ENCODE measurements around the gene TFCP2. TPM values are rescaled to one million over a fixed set of nuclear protein-coding genes. Genes with fewer than 3 reads are reported as not detected.

TFCP2 gene
- polyA plus RNA-seq, 3 donors = 7.1 to 25.4 (median 14.2) TPM

GRCh38 chr12:51200806-51201205 is 27.9 kb upstream of the TFCP2 start:
- no peak overlapping the region for H3K27ac ChIP-seq (ENCODE audit: low read depth in 1 of 2, low read length in 2 of 2)
- no peaks in the 10 kb centered on the region for H4K20me1 ChIP-seq (ENCODE audit: insufficient read depth, low read length)
- no peak overlapping the region for H3K4me3 Mint-ChIP-seq
- H3K79me2 ChIP-seq (ENCODE audit: insufficient read depth, low read length) = no peaks in the 10 kb centered on the region
- no peak for TF ChIP-seq CTCF (IDR thresholded peaks at IDR 0.05)
- H3K27me3 ChIP-seq (ENCODE audit: control insufficient read depth in 2 of 2, insufficient read depth in 2 of 2, low read length in 2 of 2) = no peaks in the 10 kb centered on the region
- H3K27me3 Mint-ChIP-seq (ENCODE audit: low read depth in 3 of 3) = peaks cover 0 to 1% (median 1%) of the 10 kb centered on the region in 3 donors
- DNase-seq = no peak
- WGBS (ENCODE audit: insufficient coverage) = 95% methylated on average over 7 of the region's 9 CpGs
- no peak overlapping the region for H3K4me3 ChIP-seq (replicated peaks in 1 of 3; ENCODE audit: low read depth in 2 of 3, low read length in 3 of 3)
- peak overlapping the region in 1 of 7 donors; percentile 1 for H3K27ac Mint-ChIP-seq
- no peak overlapping the region for H2AFZ ChIP-seq (ENCODE audit: insufficient read depth, low read depth, low read length, poor library complexity, severe bottlenecking)
- no peak overlapping the region for H3K9ac ChIP-seq (ENCODE audit: insufficient read depth, low read length, poor library complexity, severe bottlenecking)
- H3K36me3 ChIP-seq (replicated peaks in 1 of 2; ENCODE audit: control insufficient read depth in 1 of 2, insufficient read depth in 2 of 2, low read length in 2 of 2) = no peaks in the 10 kb centered on the region
- H3K36me3 Mint-ChIP-seq = peaks cover 0 to 4% of the 10 kb centered on the region in 2 donors
- no peaks in the 10 kb centered on the region for H3K9me3 Mint-ChIP-seq
- peaks cover 17% of the 10 kb centered on the region for H3K4me1 Mint-ChIP-seq
- intact Hi-C loops (cut with micrococcal nuclease) = no loop called here
- peaks cover 14 to 16% of the 10 kb centered on the region in 2 donors for H3K4me1 ChIP-seq (ENCODE audit: control insufficient read depth in 1 of 2, insufficient read depth in 2 of 2, low read length in 2 of 2)
- no peaks in the 10 kb centered on the region for H3K9me3 ChIP-seq (replicated peaks in 1 of 2; ENCODE audit: control insufficient read depth in 1 of 2, insufficient read depth in 1 of 2, low read length in 2 of 2)
- no peak overlapping the region for H3K4me2 ChIP-seq (replicated peaks; ENCODE audit: extremely low read depth, low read length, poor library complexity, severe bottlenecking)

GRCh38 chr12:51200156-51200555 is 27.2 kb upstream of the TFCP2 start:
- Mint-ChIP-seq H3K27ac (peak overlapping the region in 3 of 7 donors; percentile 43 to 74 (median 50)), H3K27me3 (ENCODE audit: low read depth in 3 of 3) (peaks cover 0 to 1% (median 1%) of the 10 kb centered on the region in 3 donors), H3K4me3 (no peak overlapping the region), H3K9me3 (no peaks in the 10 kb centered on the region), H3K36me3 (peaks cover 0 to 4% of the 10 kb centered on the region in 2 donors), H3K4me1 (peaks cover 17% of the 10 kb centered on the region)
- no peak overlapping the region for H3K4me3 ChIP-seq (replicated peaks in 1 of 3; ENCODE audit: low read depth in 2 of 3, low read length in 3 of 3)
- no peaks in the 10 kb centered on the region for H3K79me2 ChIP-seq (ENCODE audit: insufficient read depth, low read length)
- peaks cover 14 to 16% of the 10 kb centered on the region in 2 donors for H3K4me1 ChIP-seq (ENCODE audit: control insufficient read depth in 1 of 2, insufficient read depth in 2 of 2, low read length in 2 of 2)
- no peaks in the 10 kb centered on the region for H4K20me1 ChIP-seq (ENCODE audit: insufficient read depth, low read length)
- no peaks in the 10 kb centered on the region for H3K9me3 ChIP-seq (replicated peaks in 1 of 2; ENCODE audit: control insufficient read depth in 1 of 2, insufficient read depth in 1 of 2, low read length in 2 of 2)
- H3K36me3 ChIP-seq (replicated peaks in 1 of 2; ENCODE audit: control insufficient read depth in 1 of 2, insufficient read depth in 2 of 2, low read length in 2 of 2) = no peaks in the 10 kb centered on the region
- no peak overlapping the region for H3K4me2 ChIP-seq (replicated peaks; ENCODE audit: extremely low read depth, low read length, poor library complexity, severe bottlenecking)
- 100% methylated on average over 4 of the region's 7 CpGs for WGBS (ENCODE audit: insufficient coverage)
- DNase-seq = no peak
- no peak overlapping the region for H3K9ac ChIP-seq (ENCODE audit: insufficient read depth, low read length, poor library complexity, severe bottlenecking)
- H3K27ac ChIP-seq (ENCODE audit: low read depth in 1 of 2, low read length in 2 of 2) = no peak overlapping the region
- intact Hi-C loops (cut with micrococcal nuclease) = no loop called here
- TF ChIP-seq CTCF (IDR thresholded peaks at IDR 0.05) = no peak
- H3K27me3 ChIP-seq (ENCODE audit: control insufficient read depth in 2 of 2, insufficient read depth in 2 of 2, low read length in 2 of 2) = no peaks in the 10 kb centered on the region
- H2AFZ ChIP-seq (ENCODE audit: insufficient read depth, low read depth, low read length, poor library complexity, severe bottlenecking) = no peak overlapping the region
